Fibroblast of skin of left quadriceps (primary cell): ENCODE measurements around the gene FAM234A.
A peak's percentile ranks its signal among the peaks of the same experiment; 100 is the strongest.
"Not testable (repeated sequence)": the region's sequence is repeated elsewhere in the genome, so short reads cannot be mapped to it uniquely, and the experiment has no call there.

Experiments
- DNase-seq, 2 experiments: peaks; one replicate each; pipeline ENCODE4 v3.0.0-alpha.2; 2013; ENCODE audit warnings: low read depth in 2 of 2

Gene FAM234A

DNA sequence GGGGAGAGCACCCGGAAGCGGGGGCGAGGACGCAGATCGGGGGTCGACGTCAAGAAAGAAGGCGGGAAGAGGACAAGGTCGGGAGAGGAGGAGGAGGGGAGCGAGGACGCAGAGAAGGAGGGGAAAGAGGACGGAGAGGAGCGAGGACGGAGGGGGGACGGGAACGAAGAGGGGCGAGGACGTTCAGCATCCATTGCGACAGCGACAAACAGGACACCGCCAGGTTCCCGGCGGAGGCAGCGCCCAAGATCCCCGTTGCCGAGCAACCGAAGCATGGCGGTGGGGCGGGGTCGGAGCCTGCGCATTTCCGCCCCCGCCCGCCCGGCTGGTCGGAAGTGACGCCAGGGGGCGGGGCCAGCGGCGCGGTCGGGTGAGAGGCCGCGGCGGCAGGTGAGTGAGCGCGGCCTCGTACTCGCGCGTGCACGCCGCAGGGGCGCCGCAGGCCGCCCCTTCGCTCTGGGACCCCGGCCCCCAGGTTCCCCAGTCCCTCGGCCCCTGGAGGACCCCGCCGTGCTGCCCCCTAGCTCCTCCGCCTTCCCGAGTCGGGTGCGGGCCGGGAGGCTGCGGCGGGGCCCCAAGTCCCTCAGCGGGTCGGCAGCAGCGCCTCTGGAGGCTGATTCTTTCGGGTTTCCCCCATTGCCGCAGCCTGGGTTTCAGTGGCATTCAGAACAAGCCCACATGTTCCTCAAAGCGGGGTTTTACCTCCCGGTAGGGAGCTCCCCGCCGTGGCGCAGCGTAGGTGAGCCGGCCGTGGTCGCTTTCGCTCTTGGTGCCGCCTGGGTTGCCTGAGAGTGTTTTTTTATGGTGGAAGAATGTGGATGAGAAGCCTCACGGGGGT is at the start of gene FAM234A:
Gene FAM234A (plus strand): TSS at position 354 of the 838 bp plus-strand sequence. CDS start 19,593 bp downstream, outside the sequence.
- peak; percentile 66 to 69 for DNase-seq

DNA sequence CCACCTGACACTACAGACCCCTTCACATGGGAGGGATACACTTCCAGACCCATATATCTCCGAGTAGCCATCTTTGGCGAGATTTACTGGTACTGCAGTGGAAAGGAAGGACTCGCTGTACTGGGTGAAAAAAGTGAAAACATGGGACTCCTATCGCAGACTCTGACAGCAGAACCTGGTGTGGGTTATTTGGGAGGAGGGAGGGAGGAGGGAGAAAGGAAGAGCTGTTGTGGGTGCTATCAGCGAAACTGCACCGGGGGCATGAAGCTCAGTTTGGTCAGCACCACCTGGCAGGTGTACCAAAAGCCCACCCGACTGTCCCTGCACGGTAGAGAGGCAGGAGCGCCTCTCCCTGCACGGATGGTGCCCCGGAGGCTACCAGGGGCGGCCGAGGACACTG is 49.4 kb upstream of the FAM234A start:
- DNase-seq: no peak

DNA sequence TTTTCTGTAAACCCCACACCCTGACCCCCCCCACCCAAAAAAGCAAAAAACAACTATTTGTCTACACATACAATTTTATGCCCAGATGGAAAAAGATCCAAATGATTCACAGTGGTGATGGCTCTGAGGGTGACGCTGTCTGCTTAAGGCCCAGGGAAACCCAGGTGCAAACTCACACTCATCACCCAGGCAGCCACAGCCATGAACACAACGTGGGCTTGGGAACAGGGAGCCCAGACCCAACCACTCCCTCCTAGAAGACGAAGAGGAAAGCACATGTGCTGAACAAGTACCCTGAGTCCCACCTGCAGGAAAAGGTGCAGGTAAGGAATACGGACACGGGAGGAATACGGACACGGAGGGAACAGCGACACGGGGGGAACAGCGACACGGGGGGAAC is 48.9 kb upstream of the FAM234A start:
- DNase-seq: no peak

DNA sequence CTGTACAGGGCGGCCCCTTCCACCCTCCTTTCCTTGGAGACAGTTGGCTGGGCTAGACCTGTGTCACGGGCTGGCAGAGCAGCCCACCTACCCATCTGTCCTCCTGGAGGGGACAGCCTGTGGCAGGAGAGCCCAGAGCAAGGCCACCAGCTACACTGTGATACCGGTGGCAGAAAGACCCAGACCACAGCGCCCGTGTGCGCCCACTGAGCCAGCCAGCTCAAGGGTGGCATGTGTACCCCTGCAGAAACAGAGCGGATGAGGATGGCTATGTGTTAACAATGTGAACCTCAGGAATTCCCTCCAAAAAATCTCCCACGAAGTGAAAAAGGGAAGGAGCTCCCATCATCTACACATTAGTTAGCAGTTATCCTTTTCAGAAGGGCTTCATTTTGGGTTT is 47.3 kb upstream of the FAM234A start:
- no peak for DNase-seq

- DNase-seq: no peak
These were observed 45.9 kb upstream of the FAM234A start for GRCh38 chr16:188674-189073.

GRCh38 chr16:189604-190186 is 44.9 kb upstream of the FAM234A start:
- no peak for DNase-seq

- DNase-seq: no peak
These were observed 42.8 kb upstream of the FAM234A start for GRCh38 chr16:191831-192230.

- DNase-seq: no peak
These were observed 41.9 kb upstream of the FAM234A start for GRCh38 chr16:192686-193085.

- no peak for DNase-seq
These were observed 41.2 kb upstream of the FAM234A start for GRCh38 chr16:193441-193840.

- no peak for DNase-seq
These were observed 40.1 kb upstream of the FAM234A start for GRCh38 chr16:194516-194915.

DNA sequence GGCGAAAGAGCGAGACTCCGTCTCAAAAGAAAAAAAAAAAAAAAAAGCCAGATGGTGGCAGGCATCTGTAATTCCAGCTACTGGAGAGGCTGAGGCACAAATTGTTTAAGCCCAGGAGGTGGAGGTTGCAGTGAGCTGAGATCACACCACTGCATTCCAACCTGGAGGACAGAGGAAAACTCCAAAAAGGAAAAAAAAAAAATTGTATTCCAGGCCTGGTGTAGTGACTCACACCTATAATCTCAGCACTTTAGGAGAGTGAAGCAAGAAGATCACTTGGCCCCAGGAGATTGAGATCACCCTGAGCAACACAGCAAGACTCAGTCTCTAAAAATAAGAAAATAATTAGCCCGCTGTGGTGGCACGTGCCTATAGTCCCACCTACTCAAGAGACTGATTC is 34.2 kb upstream of the FAM234A start:
- DNase-seq: peak; percentile 23 to 26

GRCh38 chr16:203246-203645 is 31.4 kb upstream of the FAM234A start:
- no peak for DNase-seq

DNA sequence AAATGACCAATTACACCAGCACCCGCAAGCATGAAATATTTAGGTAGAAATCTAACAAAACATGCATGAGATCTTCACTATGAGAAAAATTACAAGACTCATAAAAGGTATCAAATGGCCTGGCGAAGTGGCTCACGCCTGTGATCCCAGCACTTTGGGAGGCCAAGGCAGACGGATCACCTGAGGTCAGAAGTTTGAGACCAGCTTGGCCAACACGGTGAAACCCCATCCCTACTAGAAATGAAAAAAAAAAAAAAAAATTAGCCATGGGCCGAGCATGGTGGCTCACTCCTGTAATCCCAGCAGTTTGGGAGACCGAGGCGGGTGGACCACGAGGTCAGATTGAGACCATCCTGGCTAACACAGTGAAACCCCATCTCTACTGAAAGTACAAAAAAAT is 30.6 kb upstream of the FAM234A start:
- not testable (repeated sequence) for DNase-seq

DNA sequence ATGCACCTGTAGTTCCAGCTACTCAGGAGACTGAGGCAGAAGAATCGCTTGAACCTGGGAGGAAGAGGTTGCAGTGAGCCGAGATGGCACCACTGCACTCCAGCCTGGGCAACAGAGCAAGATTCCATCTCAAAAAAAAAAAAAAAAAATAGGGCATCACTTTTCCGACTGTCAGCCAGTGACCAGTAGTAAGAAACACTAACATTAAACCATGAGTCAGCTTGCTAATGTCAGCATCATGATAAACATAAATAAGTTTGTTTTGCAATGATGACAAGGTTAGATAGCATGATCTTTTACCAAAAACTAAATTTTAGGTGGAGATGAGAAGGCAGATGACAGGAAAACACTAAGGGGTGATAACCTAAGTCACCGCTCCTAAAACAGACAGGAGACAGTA is 25.3 kb upstream of the FAM234A start:
- not testable (repeated sequence) for DNase-seq

DNA sequence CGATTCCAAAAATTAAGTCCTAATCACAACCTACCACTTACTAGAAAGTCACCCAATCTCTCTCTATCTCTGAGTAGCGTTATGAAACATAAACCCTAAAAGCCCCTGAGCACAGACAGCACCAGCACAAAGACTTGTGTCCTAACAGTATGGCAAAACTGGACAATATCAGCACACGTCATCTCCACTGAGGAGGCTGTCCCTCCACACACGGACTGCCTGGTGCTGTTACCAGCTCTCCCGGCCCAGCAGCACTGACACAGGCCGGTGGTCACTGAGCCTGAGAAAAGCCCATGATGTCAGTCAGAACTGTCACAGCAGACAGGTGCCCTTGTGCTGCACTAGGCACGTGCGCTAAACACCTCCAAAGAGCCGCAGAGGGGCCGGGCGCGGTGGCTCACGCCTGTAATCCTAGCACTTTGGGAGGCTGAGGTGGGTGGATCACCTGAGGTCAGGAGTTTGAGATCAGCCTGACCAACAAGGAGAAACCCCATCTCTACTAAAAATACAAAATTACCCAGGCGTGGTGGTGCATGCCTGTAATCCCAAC is 22.9 kb upstream of the FAM234A start:
- not testable (repeated sequence) for DNase-seq

- no peak for DNase-seq
These were observed 21.6 kb upstream of the FAM234A start for GRCh38 chr16:212999-213398.

DNA sequence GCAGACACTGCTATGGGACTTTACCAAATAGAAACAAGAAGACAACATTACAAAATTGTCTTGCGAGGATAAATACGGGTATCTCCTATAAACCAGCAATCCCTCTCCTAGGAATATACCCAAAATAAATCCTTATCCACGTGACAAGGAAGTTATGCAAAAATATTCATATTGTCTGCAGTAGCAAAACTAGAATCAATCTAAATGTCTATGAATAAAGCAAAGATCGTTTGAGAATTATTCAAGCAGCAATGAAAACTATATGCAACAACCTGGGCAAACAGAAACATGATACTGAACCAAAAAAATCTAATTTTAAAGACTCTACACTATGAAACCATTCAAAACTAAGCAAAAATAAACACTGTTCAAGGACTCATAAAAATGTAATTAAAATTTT is 14.6 kb upstream of the FAM234A start:
- no peak for DNase-seq

DNA sequence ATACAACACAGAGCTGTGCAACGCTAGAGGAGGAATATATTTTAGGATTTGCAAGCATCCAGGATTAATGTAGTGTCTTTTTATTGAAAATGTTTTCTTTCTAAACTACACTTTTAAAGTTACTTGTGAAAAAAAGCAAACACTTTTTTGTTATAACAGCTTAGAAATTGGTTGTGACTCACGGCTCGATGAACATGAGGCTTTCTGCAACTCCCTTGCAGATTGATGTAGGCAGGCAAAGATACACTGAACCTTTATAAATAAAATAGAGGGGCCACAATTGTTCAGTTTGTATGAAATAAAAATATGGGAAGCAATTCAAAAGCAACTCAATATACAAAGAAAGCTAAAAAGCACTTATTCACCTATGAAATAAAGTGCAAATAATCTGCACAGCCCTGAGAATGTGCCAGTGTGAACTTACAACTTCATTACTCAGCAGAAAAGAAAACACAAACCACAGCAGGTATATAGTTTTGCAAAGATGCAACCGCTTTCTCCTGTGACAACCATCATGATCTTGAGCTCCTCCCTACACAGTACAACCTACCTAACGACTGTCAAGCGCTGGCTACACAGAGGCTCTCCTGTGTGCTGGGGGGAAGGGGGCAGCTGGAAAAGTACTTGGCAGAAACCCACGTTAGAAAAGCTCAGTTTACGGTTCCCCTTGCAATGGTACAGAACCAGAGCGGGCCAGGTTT is 6.3 kb upstream of the FAM234A start:
- no peak for DNase-seq

DNA sequence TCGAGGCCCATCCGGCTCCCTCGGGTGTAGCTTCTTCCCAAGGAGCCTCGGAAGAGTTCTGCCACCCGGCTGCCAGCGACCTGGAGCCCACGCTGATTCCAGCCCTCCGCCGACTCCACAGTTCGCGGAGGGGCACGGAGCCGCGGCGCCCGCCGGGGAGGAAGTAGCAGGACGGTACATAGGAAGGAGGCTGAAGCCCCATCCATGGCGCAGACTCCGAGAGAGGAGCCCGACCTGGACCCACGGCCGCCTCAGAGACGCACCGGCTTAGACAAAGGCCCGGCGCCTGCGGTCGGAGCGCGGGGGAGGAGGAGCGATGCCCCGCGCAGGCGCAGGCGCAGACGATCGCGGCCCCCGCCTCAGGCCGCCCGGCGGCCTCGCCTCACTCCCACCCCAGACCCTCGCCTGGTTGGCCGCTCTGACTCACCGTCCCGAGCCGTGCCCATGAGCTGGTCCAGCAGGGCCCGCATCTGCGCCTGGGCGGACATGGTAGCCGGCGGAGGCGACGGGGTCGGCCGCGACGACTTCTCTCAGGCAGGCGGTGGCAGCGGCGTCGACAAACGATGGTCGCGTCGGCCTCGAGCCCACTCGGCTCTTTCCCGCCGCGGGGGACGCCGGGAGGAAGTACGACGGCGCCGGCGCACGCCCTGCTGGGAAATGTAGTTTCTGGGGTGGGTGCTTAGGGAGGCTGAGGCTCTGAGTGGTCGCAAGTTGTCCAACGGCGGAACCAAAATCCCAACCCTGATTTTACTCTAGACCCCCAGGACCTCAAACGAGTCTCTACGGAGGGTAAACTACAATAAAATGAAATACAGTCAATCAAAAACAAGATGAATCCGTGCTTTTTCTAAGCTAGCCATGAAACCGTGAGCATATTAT is 5.5 kb upstream of the FAM234A start, which contains the start of gene LUC7L:
Gene LUC7L (minus strand): TSS at position 598 of the 879 bp plus-strand sequence. CDS start 110 bp downstream, at position 488.
- peak; percentile 64 to 68 for DNase-seq

DNA sequence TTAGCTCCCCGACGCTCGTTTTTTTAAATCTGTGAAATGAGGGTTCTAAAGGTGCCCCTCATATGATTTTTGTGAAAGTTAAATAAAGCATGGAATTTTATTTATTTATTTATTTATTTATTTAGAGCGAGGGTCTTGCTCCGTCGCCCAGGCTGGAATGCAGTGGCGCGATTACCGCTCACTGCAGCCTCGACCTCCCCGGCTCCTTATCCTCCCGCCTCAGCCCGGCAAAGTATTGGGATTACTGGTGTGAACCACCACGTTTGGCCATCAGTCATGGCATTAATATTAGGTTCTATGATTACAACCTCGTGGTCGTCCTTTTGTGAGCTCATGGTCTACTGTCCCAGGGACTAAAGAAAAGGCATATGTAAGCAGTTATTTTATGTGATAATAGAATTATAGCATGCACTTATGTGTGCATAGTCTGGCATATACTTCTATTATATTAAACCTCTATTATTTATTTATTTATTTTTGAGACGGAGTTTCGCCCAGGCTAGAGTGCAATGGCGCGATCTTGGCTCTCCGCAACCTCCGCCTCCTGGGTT is 4.8 kb upstream of the FAM234A start:
- DNase-seq: no peak

DNA sequence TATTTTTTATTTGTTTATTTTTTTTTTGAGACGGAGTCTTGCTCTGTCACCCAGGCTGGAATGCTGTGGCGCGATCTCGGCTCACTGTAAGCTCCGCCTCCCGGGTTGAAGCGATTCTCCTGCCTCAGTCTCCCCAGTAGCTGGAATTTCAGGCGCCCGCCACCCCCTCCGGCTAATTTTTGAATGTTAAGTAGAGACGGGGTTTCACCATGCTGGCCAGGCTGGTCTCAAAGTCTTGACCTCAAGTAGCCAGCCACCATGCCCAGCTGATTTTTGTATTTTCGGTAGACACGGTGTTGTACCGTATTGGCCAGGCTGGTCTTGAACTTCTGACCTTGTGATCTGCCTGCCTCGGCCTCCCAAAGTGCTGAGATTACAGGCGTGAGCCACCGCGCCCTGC is 4.3 kb upstream of the FAM234A start:
- not testable (repeated sequence) for DNase-seq
